RWPE1 (cell line): ENCODE data around the gene WDFY4.

ENCODE experiments used
- CTCF ChIA-PET: fragments of 350-600 bp; sonication (Branson Sonifier 250); formaldehyde crosslinking; extraction: SDS; loops from one replicate; lab custom pipeline; 2021; lab: Yijun Ruan, JAX
- POLR2A ChIA-PET: fragments of 400-600 bp; formaldehyde crosslinking; extraction: SDS; loops from one replicate; lab custom pipeline; 2020; ENCODE audit warnings: antibody characterized with exemption; ENCODE audit not compliant: low non-redundant PET; lab: Yijun Ruan, JAX
- DNase-seq: peaks from one replicate; pipeline ENCODE4 v3.0.0; 2012; ENCODE audit warnings: low spot score
- H3K27ac ChIP-seq: fragments of 450-650 bp; 2 replicates; pipeline ENCODE4 v1.5.1; 2017
- CTCF ChIP-seq: fragments of 450-650 bp; conservative IDR thresholded peaks from 2 replicates; pipeline ENCODE4 v1.5.1; 2017; ENCODE audit warnings: low read depth, mild to moderate bottlenecking

The WDFY4 gene

GRCh38 chr10:48699011-48699627 lies 14.4 kb downstream of the WDFY4 start:
- no peak for TF ChIP-seq CTCF
- DNase-seq = no peak
- CTCF ChIA-PET = no interaction called here
- no peak overlapping the region for H3K27ac ChIP-seq
- POLR2A ChIA-PET = no interaction called here

- CTCF ChIA-PET = no interaction called here
- POLR2A ChIA-PET = no interaction called here
- no peak for DNase-seq
These were observed 15.4 kb downstream of the WDFY4 start for GRCh38 chr10:48700071-48700470.

GRCh38 chr10:48700493-48700892 lies 15.8 kb downstream of the WDFY4 start:
- no peak for TF ChIP-seq CTCF
- DNase-seq = no peak
- no peak overlapping the region for H3K27ac ChIP-seq
- POLR2A ChIA-PET = no interaction called here
- CTCF ChIA-PET = interaction anchor here (0.7 kb wide), 2 partner anchors 44 to 120 kb away, joined by 3 read pairs; no protein-coding TSS in a partner anchor

More at GRCh38 chr10:48700071-48700470, 15.4 kb downstream of the WDFY4 start:
- no peak overlapping the region for H3K27ac ChIP-seq
- TF ChIP-seq CTCF = no peak

- no peak for DNase-seq
These were observed 16.6 kb downstream of the WDFY4 start for GRCh38 chr10:48701139-48701901.

GRCh38 chr10:48701941-48702340 lies 17.3 kb downstream of the WDFY4 start:
- H3K27ac ChIP-seq = no peak overlapping the region
- ChIA-PET POLR2A (no interaction called here), CTCF (no interaction called here)
- TF ChIP-seq CTCF = no peak
- DNase-seq = no peak

More at GRCh38 chr10:48701139-48701901, 16.6 kb downstream of the WDFY4 start:
- CTCF ChIA-PET = interaction anchor here (0.7 kb wide), 2 partner anchors 45 to 120 kb away, joined by 3 read pairs; no protein-coding TSS in a partner anchor
- H3K27ac ChIP-seq = no peak overlapping the region
- POLR2A ChIA-PET = no interaction called here
- TF ChIP-seq CTCF = no peak

- no peak for TF ChIP-seq CTCF
- no peak overlapping the region for H3K27ac ChIP-seq
- DNase-seq = no peak
- ChIA-PET POLR2A (no interaction called here), CTCF (no interaction called here)
These were observed 19.0 kb downstream of the WDFY4 start for GRCh38 chr10:48703531-48704122.
